Transverse colon (tissue), 4 donors: ENCODE data around the gene DNAAF5.

Experiments
- CTCF ChIP-seq, 5 experiments: fragments of 200-600 bp in 3 of 5; fragments of 450-650 bp in 2 of 5; sonication (generic) in 3 of 5; IDR thresholded peaks; 1 replicate in 2 of 5; 2 replicates in 3 of 5; pipeline ENCODE4 v1.5.1; 2016 to 2017; ENCODE audit warnings: antibody characterized with exemption in 5 of 5, inconsistent platforms in 3 of 5, mild to moderate bottlenecking in 2 of 5, moderate library complexity in 1 of 5
- POLR2A ChIP-seq: fragments of 450-650 bp; IDR thresholded peaks from one replicate; pipeline ENCODE4 v1.6.1; 2016; ENCODE audit warnings: antibody characterized with exemption, mild to moderate bottlenecking, moderate library complexity
- POLR2AphosphoS5 ChIP-seq, 3 donors: sonication (generic); formaldehyde crosslinking; IDR thresholded peaks; one replicate each; pipeline ENCODE4 v1.6.1; 2016; ENCODE audit warnings: antibody characterized with exemption in 3 of 3

GRCh38 chr7:723541-723940 is 3.0 kb upstream of the DNAAF5 start:
- TF ChIP-seq CTCF (IDR thresholded peaks at IDR 0.05): no peak
- TF ChIP-seq POLR2A: no peak
- TF ChIP-seq POLR2AphosphoS5 (IDR thresholded peaks at IDR 0.05): no peak
